GM18861 (cell line): ENCODE measurements around the gene NPVF.

Experiments used
- ATAC-seq: cut with Tn5 transposase; IDR thresholded peaks from one replicate; pipeline ENCODE4 v1.9.1; 2021; ENCODE audit not compliant: unreplicated experiment

Gene NPVF

DNA sequence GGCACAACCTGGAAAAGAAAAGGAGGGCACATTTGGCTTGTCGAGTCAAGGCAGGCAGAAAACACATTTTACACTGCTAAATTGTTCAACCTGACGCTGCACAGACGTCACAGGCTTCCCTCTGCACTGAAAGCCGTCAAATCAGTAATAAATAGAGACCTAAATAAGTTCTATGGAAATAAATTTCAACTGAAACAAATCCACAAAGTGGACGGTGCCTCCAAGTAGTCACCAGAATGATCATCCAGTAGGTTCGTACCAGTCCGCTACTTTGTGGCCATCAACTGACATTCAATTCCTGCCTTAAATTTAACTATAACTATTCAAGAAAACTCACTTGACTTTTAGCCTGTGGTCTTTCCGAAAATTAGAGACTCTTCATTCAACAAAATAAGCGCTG lies 49.0 kb downstream of the NPVF start:
- ATAC-seq = no peak
